Prostate gland (tissue), 2 donors: ENCODE measurements around the gene BCAP29.

Experiments used
- CTCF ChIP-seq, 4 experiments: fragments of 200-600 bp in 2 of 4; fragments of 450-650 bp in 2 of 4; sonication (generic) in 2 of 4; IDR thresholded peaks; 1 replicate in 3 of 4; 2 replicates in 1 of 4; pipeline ENCODE4 v1.5.1; 2016 to 2019; ENCODE audit warnings: antibody characterized with exemption in 4 of 4, mild to moderate bottlenecking in 2 of 4, moderate library complexity in 2 of 4
- POLR2A ChIP-seq: fragments of 450-650 bp; IDR thresholded peaks from one replicate; pipeline ENCODE4 v1.6.1; 2016; ENCODE audit warnings: antibody characterized with exemption, mild to moderate bottlenecking

GRCh38 chr7:107614425-107614824 is 34.4 kb downstream of the BCAP29 start:
- no peak for TF ChIP-seq CTCF (IDR thresholded peaks at IDR 0.05)
- TF ChIP-seq POLR2A: no peak
